Breast epithelium (tissue), 4 donors: ENCODE data around the gene ARMC12. TPM values are rescaled to one million over a fixed set of nuclear protein-coding genes. Genes with fewer than 3 reads are reported as not detected.
A peak's percentile ranks its signal among the peaks of the same experiment; 100 is the strongest.

ENCODE experiments used
- DNase-seq, 2 donors: peaks; one replicate each; pipeline ENCODE4 v3.0.0-alpha.2; 2019; ENCODE audit warnings: low spot score in 2 of 2
- H3K27ac ChIP-seq, 2 donors: fragments of 200-600 bp; sonication (generic) in 1 of 2; one replicate each; pipeline ENCODE4 v1.5.1; 2016 to 2019; ENCODE audit warnings: mild to moderate bottlenecking in 1 of 2
- H3K27me3 ChIP-seq, 2 donors: fragments of 200-600 bp; sonication (generic) in 1 of 2; one replicate each; pipeline versions ENCODE4 v1.5.1 to v1.6.0; 2017 to 2019; ENCODE audit warnings: control low read depth in 1 of 2, mild to moderate bottlenecking in 1 of 2
- H3K36me3 ChIP-seq: fragments of 200-600 bp; one replicate; pipeline ENCODE4 v1.5.1; 2019
- H3K4me1 ChIP-seq, 2 donors: fragments of 200-600 bp; sonication (generic); one replicate each; pipeline ENCODE4 v1.5.1; 2016 to 2019; ENCODE audit warnings: control low read depth in 1 of 2
- H3K4me3 ChIP-seq, 3 donors: fragments of 200-600 bp; sonication (generic); 1 replicate in 2 of 3; 2 replicates in 1 of 3; pipeline ENCODE4 v1.5.1; 2016 to 2019; ENCODE audit warnings: mild to moderate bottlenecking in 3 of 3, moderate library complexity in 2 of 3
- H3K9me3 ChIP-seq, 2 donors: fragments of 200-600 bp; sonication (generic) in 1 of 2; one replicate each; pipeline ENCODE4 v1.5.1; 2016 to 2019; ENCODE audit warnings: control low read depth in 1 of 2
- CTCF ChIP-seq, 3 donors: fragments of 450-650 bp; IDR thresholded peaks; one replicate each; pipeline ENCODE4 v1.5.1; 2016 to 2017; ENCODE audit warnings: antibody characterized with exemption in 3 of 3, mild to moderate bottlenecking in 3 of 3, moderate library complexity in 3 of 3
- POLR2A ChIP-seq: fragments of 450-650 bp; IDR thresholded peaks from one replicate; pipeline ENCODE4 v1.6.1; 2016; ENCODE audit warnings: antibody characterized with exemption, mild to moderate bottlenecking, moderate library complexity
- POLR2AphosphoS5 ChIP-seq, 3 donors: sonication (generic); formaldehyde crosslinking; IDR thresholded peaks; one replicate each; pipeline ENCODE4 v1.6.1; 2017; ENCODE audit warnings: antibody characterized with exemption in 3 of 3
- intact Hi-C: fragments of 100-400 bp; cut with DNase I; formaldehyde crosslinking; loops from one replicate; pipeline ENCODE4 v1.15.1; 2023; ENCODE audit warnings: low total_unique reads
- total RNA-seq, 3 donors: library from RNA; depleted of rRNA; stranded (reverse); fragments of >200 nt; gene quantifications; one replicate each; pipeline ENCODE4 v1.1.0, GENCODE V29; 2016

ARMC12 gene
- total RNA-seq, 3 donors from 2014 or later, result 0.29 to 1.4 (median 0.33) TPM

DNA sequence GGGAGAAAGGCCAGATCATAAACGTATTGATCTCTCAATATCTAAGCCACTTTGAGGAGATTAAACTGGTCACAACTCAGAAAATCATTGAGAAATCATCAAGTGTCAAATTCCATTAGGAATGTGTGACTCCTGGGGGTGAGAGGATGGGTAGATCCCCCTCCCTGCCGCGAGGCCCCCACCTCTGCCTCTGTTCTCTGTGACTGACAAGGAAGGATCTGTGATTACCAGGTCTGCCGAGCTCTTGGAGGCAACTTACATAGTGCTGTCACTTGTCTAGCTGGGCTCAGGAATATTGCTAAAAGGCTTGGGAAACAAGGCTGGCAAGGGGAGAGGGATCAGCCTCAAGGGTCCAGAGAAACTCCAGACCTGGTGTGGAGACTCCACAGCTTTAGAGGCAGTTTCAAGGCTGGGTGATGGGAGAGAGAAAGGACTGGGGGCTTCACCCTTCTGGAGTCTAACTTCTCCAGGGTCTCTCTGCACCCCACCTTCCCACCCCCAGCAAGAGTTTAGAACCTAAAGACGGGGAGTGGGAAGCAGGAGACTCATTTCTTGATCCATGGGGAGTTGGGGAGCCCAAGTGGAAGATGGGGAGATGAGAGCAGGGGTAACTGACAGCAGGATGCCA lies 11.6 kb upstream of the ARMC12 start:
- intact Hi-C loops, result no loop called here
- no peaks in the 10 kb centered on the region for H3K36me3 ChIP-seq
- TF ChIP-seq CTCF (IDR thresholded peaks at IDR 0.05) (no peak), POLR2AphosphoS5 (IDR thresholded peaks at IDR 0.05) (no peak), POLR2A (no peak)
- H3K4me1 ChIP-seq, result peaks cover 40 to 43% of the 10 kb centered on the region in 2 donors
- H3K27me3 ChIP-seq, result no peaks in the 10 kb centered on the region
- H3K4me3 ChIP-seq, result no peak overlapping the region
- peak overlapping the region; percentile 99 to 100 for H3K27ac ChIP-seq
- H3K9me3 ChIP-seq, result no peaks in the 10 kb centered on the region
- no peak for DNase-seq

- Histone ChIP-seq H3K27ac (peak overlapping the region; percentile 99 to 100), H3K4me3 (peak overlapping the region in 2 of 3 donors; percentile 57 to 77), H3K9me3 (no peaks in the 10 kb centered on the region), H3K4me1 (peaks cover 40 to 49% of the 10 kb centered on the region in 2 donors), H3K27me3 (no peaks in the 10 kb centered on the region), H3K36me3 (no peaks in the 10 kb centered on the region)
- intact Hi-C loops, result no loop called here
- peak in 1 of 2 donors; percentile 78 for DNase-seq
- TF ChIP-seq POLR2AphosphoS5 (IDR thresholded peaks at IDR 0.05) (peak; percentile 40 to 74 (median 58)), POLR2A (no peak), CTCF (IDR thresholded peaks at IDR 0.05) (peak in 1 of 3 donors; percentile 12)
These were observed 11.0 kb upstream of the ARMC12 start for GRCh38 chr6:35725721-35726438.

- Histone ChIP-seq H3K4me3 (peak overlapping the region; percentile 44 to 77 (median 57)), H3K36me3 (no peaks in the 10 kb centered on the region), H3K4me1 (peaks cover 40 to 52% of the 10 kb centered on the region in 2 donors), H3K9me3 (no peaks in the 10 kb centered on the region), H3K27ac (peak overlapping the region; percentile 99 to 100), H3K27me3 (no peaks in the 10 kb centered on the region)
- intact Hi-C loops, result no loop called here
- DNase-seq, result peak; percentile 89 to 93
- peak in 1 of 3 donors; percentile 65 for TF ChIP-seq POLR2AphosphoS5 (IDR thresholded peaks at IDR 0.05)
- peak; percentile 52 for TF ChIP-seq POLR2A
- TF ChIP-seq CTCF (IDR thresholded peaks at IDR 0.05), result peak in 2 of 3 donors; percentile 15 to 18
These were observed 9.4 kb upstream of the ARMC12 start for GRCh38 chr6:35727231-35727934.

DNA sequence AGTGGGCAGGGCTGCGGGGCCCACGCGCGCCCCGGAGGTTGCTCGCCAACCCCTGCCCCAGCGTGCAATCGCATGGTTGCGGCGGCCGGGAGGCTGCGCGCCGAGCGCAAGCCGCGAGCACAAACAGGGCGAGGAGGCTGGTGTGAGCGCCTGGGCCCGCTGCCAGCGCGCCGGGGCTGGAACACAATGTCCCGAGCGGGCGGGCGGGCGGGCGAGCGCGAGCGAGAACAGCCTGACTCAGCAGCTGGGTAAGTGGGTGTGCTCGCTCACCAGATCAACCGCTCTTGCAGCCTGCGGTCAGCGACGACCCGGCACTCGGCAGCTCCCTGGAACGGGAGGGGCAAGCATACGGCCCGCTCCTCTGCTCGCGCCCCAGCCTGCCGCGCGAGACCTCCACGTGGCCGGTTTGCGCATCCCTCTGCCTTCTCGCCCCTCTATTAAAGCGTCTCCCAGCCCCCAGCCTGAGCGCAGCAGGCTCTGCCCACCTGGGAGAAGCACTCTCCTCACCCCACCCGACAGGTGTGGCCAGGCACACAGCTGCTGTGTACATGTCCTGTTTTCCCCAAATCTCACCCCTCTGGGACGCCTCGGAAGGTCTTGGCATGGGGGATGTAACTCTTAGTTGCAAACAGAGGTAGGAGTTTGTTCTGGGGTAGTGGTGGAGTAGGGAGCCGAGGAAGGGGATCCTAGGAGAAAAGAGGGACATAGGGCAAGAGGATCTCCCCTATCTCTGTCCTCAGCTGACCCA lies 8.7 kb upstream of the ARMC12 start:
- H3K4me3 ChIP-seq, result peak overlapping the region; percentile 44 to 77 (median 57)
- no peaks in the 10 kb centered on the region for H3K36me3 ChIP-seq
- peak; percentile 90 to 95 for DNase-seq
- no peaks in the 10 kb centered on the region for H3K27me3 ChIP-seq
- TF ChIP-seq CTCF (IDR thresholded peaks at IDR 0.05) (peak in 2 of 3 donors; percentile 17 to 31), POLR2A (peak; percentile 46), POLR2AphosphoS5 (IDR thresholded peaks at IDR 0.05) (peak; percentile 83 to 92 (median 91))
- intact Hi-C loops, result no loop called here
- H3K9me3 ChIP-seq, result no peaks in the 10 kb centered on the region
- H3K27ac ChIP-seq, result peak overlapping the region; percentile 99 to 100
- H3K4me1 ChIP-seq, result peaks cover 47 to 59% of the 10 kb centered on the region in 2 donors
